B cell (primary cell): ENCODE data around the gene TPH2. TPM values are rescaled to one million over a fixed set of nuclear protein-coding genes. Genes with fewer than 3 reads are reported as not detected.

ENCODE experiments used
- ATAC-seq: fragments of 200-7000 bp; cut with Tn5 transposase; one replicate; pipeline ENCODE4 v1.10.0; 2021; ENCODE audit warnings: low read depth, mild to moderate bottlenecking, moderate number of reproducible peaks, moderate library complexity
- CTCF ChIA-PET: fragments of 350-600 bp; sonication (Branson Sonifier 250); formaldehyde crosslinking; loops from one replicate; lab custom pipeline; 2021; ENCODE audit warnings: antibody characterized with exemption, inconsistent platforms; lab: Charles Lee
- POLR2A ChIA-PET: fragments of 350-600 bp; sonication (Branson Sonifier 250); formaldehyde crosslinking; loops from one replicate; lab custom pipeline; 2021; ENCODE audit warnings: antibody characterized with exemption; lab: Charles Lee
- DNase-seq: peaks from one replicate; pipeline ENCODE4 v3.0.0; 2013
- H2AFZ ChIP-seq: 2 replicates; pipeline ENCODE4 v1.6.1; 2012; ENCODE audit warnings: mild to moderate bottlenecking, low read depth, low read length; ENCODE audit not compliant: insufficient read depth, poor library complexity, severe bottlenecking
- H3K27ac ChIP-seq, 2 donors: 1 replicate in 1 of 2; 2 replicates in 1 of 2; pipeline ENCODE4 v1.5.1; 2012 to 2013; ENCODE audit warnings: low read length in 2 of 2, mild to moderate bottlenecking in 2 of 2, moderate library complexity in 1 of 2
- H3K27me3 ChIP-seq, 4 experiments: fragments of 200-600 bp in 1 of 4; sonication (generic) in 1 of 4; replicated peaks in 1 of 4; 1 replicate in 2 of 4; 2 replicates in 2 of 4; pipeline versions ENCODE4 v1.6.1 to v1.7.0; 2013 to 2016; ENCODE audit warnings: low read length in 3 of 4, mild to moderate bottlenecking in 2 of 4, mixed read lengths in 1 of 4, moderate library complexity in 1 of 4; ENCODE audit not compliant: insufficient read depth in 4 of 4, control insufficient read depth in 3 of 4; ENCODE audit errors: control extremely low read depth in 1 of 4
- H3K36me3 ChIP-seq, 2 experiments: replicated peaks in 1 of 2; 1 replicate in 1 of 2; 2 replicates in 1 of 2; pipeline versions ENCODE4 v1.6.1 to v1.7.1; 2013; ENCODE audit warnings: low read length in 1 of 2; ENCODE audit not compliant: insufficient read depth in 2 of 2, control insufficient read depth in 1 of 2; ENCODE audit errors: control extremely low read depth in 1 of 2, extremely low read depth in 1 of 2
- H3K4me1 ChIP-seq, 2 donors: fragments of 200-600 bp in 1 of 2; sonication (generic) in 1 of 2; 1 replicate in 1 of 2; 2 replicates in 1 of 2; pipeline versions ENCODE4 v1.5.1 to v1.6.1; 2013 to 2017; ENCODE audit warnings: low read length in 2 of 2; ENCODE audit not compliant: control insufficient read depth in 2 of 2, insufficient read depth in 2 of 2
- H3K4me2 ChIP-seq: replicated peaks from 2 replicates; pipeline ENCODE3; 2012; ENCODE audit warnings: mild to moderate bottlenecking, low read depth, low read length; ENCODE audit not compliant: poor library complexity, severe bottlenecking
- H3K4me3 ChIP-seq, 5 experiments: fragments of 200-600 bp in 1 of 5; sonication (generic) in 1 of 5; 1 replicate in 3 of 5; 2 replicates in 2 of 5; pipeline versions ENCODE4 v1.5.1 to v1.7.0; 2011 to 2016; ENCODE audit warnings: low read length in 4 of 5, mild to moderate bottlenecking in 4 of 5, low read depth in 2 of 5, control low read depth in 1 of 5, moderate library complexity in 1 of 5; ENCODE audit not compliant: insufficient read depth in 1 of 5; ENCODE audit errors: control extremely low read depth in 1 of 5, extremely low read depth in 1 of 5
- H3K79me2 ChIP-seq: fragments of 200-600 bp; sonication (generic); one replicate; pipeline ENCODE4 v1.6.0; 2016; ENCODE audit warnings: low read length; ENCODE audit not compliant: control insufficient read depth, insufficient read depth
- H3K9ac ChIP-seq: fragments of 200-600 bp; sonication (generic); 2 replicates; pipeline ENCODE4 v1.6.1; 2017; ENCODE audit warnings: mild to moderate bottlenecking, low read length, moderate library complexity
- H3K9me3 ChIP-seq, 3 donors: one replicate each; pipeline versions ENCODE4 v1.6.1 to v1.7.1; 2013; ENCODE audit warnings: low read length in 2 of 3; ENCODE audit not compliant: control insufficient read depth in 2 of 3, insufficient read depth in 1 of 3; ENCODE audit errors: control extremely low read depth in 1 of 3
- H4K20me1 ChIP-seq: 2 replicates; pipeline ENCODE4 v1.6.0; 2012; ENCODE audit warnings: mild to moderate bottlenecking, low read length; ENCODE audit not compliant: insufficient read depth, control insufficient read depth, poor library complexity, severe bottlenecking
- H3K27ac Mint-ChIP-seq: one replicate; pipeline ENCODE4 v1.8.0; 2021; ENCODE audit warnings: mixed read lengths
- H3K27me3 Mint-ChIP-seq: one replicate; pipeline ENCODE4 v1.8.0; 2021; ENCODE audit warnings: mixed read lengths
- H3K4me1 Mint-ChIP-seq: one replicate; pipeline ENCODE4 v1.8.0; 2021; ENCODE audit warnings: mixed read lengths
- H3K4me3 Mint-ChIP-seq: one replicate; pipeline ENCODE4 v1.8.0; 2021; ENCODE audit warnings: mixed read lengths
- H3K9me3 Mint-ChIP-seq: one replicate; pipeline ENCODE4 v1.8.0; 2022; ENCODE audit warnings: mixed read lengths; ENCODE audit not compliant: insufficient read depth
- CTCF ChIP-seq: fragments of 200-600 bp; IDR thresholded peaks from one replicate; pipeline ENCODE4 v1.8.0; 2022; ENCODE audit warnings: antibody characterized with exemption, mild to moderate bottlenecking
- EZH2 ChIP-seq: IDR thresholded peaks from 2 replicates; pipeline ENCODE4 v1.6.1; 2012; ENCODE audit warnings: borderline replicate concordance, low read depth, mild to moderate bottlenecking, moderate library complexity, low read length; ENCODE audit not compliant: insufficient read depth, poor library complexity, severe bottlenecking
- WGBS: methylation state at CpG from one replicate; pipeline ENCODE4 v1.1.5; 2013; ENCODE audit warnings: missing lambda C conversion rate; ENCODE audit not compliant: insufficient coverage; 5-methylcytosine and 5-hydroxymethylcytosine counted together
- intact Hi-C: fragments of 100-400 bp; cut with micrococcal nuclease; formaldehyde crosslinking; loops from one replicate; pipeline ENCODE4 v1.10.0; 2022
- polyA plus RNA-seq: library from polyadenylated mRNA; depleted of rRNA; stranded (reverse); fragments of >200 nt; gene quantifications from 2 replicates; pipeline ENCODE4 v1.2.3, GENCODE V29; 2012
- total RNA-seq, 2 donors: library from RNA; stranded (reverse); fragments of 120-200 nt in 1 of 2; gene quantifications; 1 replicate in 1 of 2; 2 replicates in 1 of 2; pipeline versions ENCODE4 v1.2.3 to v1.2.4, GENCODE V29; 2013 to 2022

TPH2 gene
- total and polyA plus RNA-seq, 2 donors (not counting 1 experiment from before 2014, with no cell fraction given), result not detected

GRCh38 chr12:72077111-72077820, 138.6 kb downstream of the TPH2 start:
- DNase-seq, result no peak
- ChIA-PET CTCF (no interaction called here), POLR2A (no interaction called here)
- H3K79me2 ChIP-seq, result no peaks in the 10 kb centered on the region
- TF ChIP-seq EZH2, result no peak
- no peak for TF ChIP-seq CTCF
- Mint-ChIP-seq H3K9me3 (no peaks in the 10 kb centered on the region), H3K27ac (no peak overlapping the region), H3K27me3 (no peaks in the 10 kb centered on the region), H3K4me1 (no peaks in the 10 kb centered on the region), H3K4me3 (no peak overlapping the region)
- no CpG with 5 or more reads among the region's 5 CpGs for WGBS
- no peaks in the 10 kb centered on the region for H3K27me3 ChIP-seq
- ATAC-seq, result no peak
- intact Hi-C loops, result no loop called here
- no peak overlapping the region for H3K4me2 ChIP-seq
- no peak overlapping the region for H3K4me3 ChIP-seq
- no peak overlapping the region for H3K9ac ChIP-seq
- no peaks in the 10 kb centered on the region for H3K9me3 ChIP-seq
- no peaks in the 10 kb centered on the region for H3K36me3 ChIP-seq
- no peak overlapping the region for H3K27ac ChIP-seq
- no peak overlapping the region for H2AFZ ChIP-seq
- no peaks in the 10 kb centered on the region for H3K4me1 ChIP-seq
- H4K20me1 ChIP-seq, result no peaks in the 10 kb centered on the region

- Histone ChIP-seq H2AFZ (no peak overlapping the region), H3K4me2 (no peak overlapping the region), H3K4me3 (no peak overlapping the region), H3K9me3 (no peaks in the 10 kb centered on the region), H3K27ac (no peak overlapping the region), H3K36me3 (no peaks in the 10 kb centered on the region), H3K27me3 (no peaks in the 10 kb centered on the region), H3K4me1 (no peaks in the 10 kb centered on the region), H4K20me1 (no peaks in the 10 kb centered on the region), H3K79me2 (no peaks in the 10 kb centered on the region), H3K9ac (no peak overlapping the region)
- no peak overlapping the region for H3K27ac Mint-ChIP-seq
- H3K9me3 Mint-ChIP-seq, result no peaks in the 10 kb centered on the region
- TF ChIP-seq CTCF, result no peak
- TF ChIP-seq EZH2, result no peak
- DNase-seq (no peak), ATAC-seq (no peak)
- 80% methylated on average over 1 of the region's 2 CpGs for WGBS
- ChIA-PET CTCF (no interaction called here), POLR2A (no interaction called here)
- H3K27me3 Mint-ChIP-seq, result no peaks in the 10 kb centered on the region
- no peaks in the 10 kb centered on the region for H3K4me1 Mint-ChIP-seq
- no peak overlapping the region for H3K4me3 Mint-ChIP-seq
- intact Hi-C loops, result no loop called here
Measured at GRCh38 chr12:72081777-72082176, 143.1 kb downstream of the TPH2 start.
